ENCODE measurements around the gene KCNC1. TPM values are rescaled to one million over a fixed set of nuclear protein-coding genes. Genes with fewer than 3 reads are reported as not detected.

Gene KCNC1
- total and polyA plus RNA-seq, 9 donors, result 0.02 to 0.18 (median 0.03) TPM; not detected in 5

DNA sequence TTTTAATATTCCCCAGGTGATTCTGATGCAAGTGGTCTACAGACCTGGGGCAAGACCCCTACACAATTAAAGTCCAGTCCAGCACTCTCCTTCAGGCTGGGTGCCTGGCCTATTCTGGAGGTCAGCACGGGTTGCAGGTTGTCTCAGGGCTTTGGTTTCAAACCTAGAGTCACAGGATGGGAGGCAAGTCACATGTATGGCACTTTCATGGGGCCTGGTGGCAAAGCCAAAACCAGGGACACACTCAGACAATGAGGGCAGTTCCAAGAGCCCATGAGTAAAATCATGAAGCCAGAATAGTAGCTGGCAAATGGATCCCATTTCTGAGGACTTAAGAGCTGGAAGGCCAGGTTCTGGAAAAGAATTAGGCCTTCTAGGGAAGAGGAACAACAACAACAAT is 96.6 kb downstream of the KCNC1 start:
- Histone ChIP-seq H3K27me3 (no peaks in the 10 kb centered on the region), H3K36me3 (no peaks in the 10 kb centered on the region), H3K4me1 (ENCODE audit: insufficient read depth) (peaks cover 3% of the 10 kb centered on the region), H3K27ac (no peak overlapping the region), H3K4me3 (no peak overlapping the region), H3K9me3 (no peaks in the 10 kb centered on the region)
- WGBS, 3 donors, result 91 to 100% (median 92%) methylated on average over 1 of the region's 1 CpG
- intact Hi-C loops (cut with DNase I), result no loop called here
- TF ChIP-seq POLR2A (IDR thresholded peaks at IDR 0.05) (no peak), EP300 (IDR thresholded peaks at IDR 0.05) (no peak)
- TF ChIP-seq, protein P1, sequence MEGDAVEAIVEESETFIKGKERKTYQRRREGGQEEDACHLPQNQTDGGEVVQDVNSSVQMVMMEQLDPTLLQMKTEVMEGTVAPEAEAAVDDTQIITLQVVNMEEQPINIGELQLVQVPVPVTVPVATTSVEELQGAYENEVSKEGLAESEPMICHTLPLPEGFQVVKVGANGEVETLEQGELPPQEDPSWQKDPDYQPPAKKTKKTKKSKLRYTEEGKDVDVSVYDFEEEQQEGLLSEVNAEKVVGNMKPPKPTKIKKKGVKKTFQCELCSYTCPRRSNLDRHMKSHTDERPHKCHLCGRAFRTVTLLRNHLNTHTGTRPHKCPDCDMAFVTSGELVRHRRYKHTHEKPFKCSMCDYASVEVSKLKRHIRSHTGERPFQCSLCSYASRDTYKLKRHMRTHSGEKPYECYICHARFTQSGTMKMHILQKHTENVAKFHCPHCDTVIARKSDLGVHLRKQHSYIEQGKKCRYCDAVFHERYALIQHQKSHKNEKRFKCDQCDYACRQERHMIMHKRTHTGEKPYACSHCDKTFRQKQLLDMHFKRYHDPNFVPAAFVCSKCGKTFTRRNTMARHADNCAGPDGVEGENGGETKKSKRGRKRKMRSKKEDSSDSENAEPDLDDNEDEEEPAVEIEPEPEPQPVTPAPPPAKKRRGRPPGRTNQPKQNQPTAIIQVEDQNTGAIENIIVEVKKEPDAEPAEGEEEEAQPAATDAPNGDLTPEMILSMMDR (IDR thresholded peaks at IDR 0.05), result no peak
- DNase-seq, result no peak

DNA sequence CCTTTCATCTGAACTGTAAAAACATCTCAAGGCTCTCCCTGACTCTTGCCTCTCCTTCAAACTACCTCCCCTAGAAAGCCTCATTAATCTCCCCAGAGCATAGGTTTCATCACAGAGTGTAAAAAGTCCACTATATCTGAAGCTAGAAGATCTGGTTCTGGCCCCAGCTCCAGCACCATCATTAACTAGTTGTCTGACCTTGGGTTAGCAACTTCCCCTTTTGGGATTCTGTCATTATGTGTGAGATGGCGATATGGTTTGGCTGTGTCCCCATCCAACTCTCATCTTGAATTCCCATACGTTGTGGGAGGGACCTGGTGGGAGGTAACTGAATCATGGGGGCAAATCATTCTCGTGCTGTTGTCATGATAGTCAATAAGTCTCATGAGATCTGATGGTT is 97.3 kb downstream of the KCNC1 start:
- Histone ChIP-seq H3K27me3 (no peaks in the 10 kb centered on the region), H3K4me3 (no peak overlapping the region), H3K9me3 (no peaks in the 10 kb centered on the region), H3K36me3 (no peaks in the 10 kb centered on the region), H3K27ac (no peak overlapping the region), H3K4me1 (ENCODE audit: insufficient read depth) (peaks cover 3% of the 10 kb centered on the region)
- 86 to 91% (median 89%) methylated on average over 3 of the region's 3 CpGs for WGBS, 3 donors
- no peak for TF ChIP-seq EP300 (IDR thresholded peaks at IDR 0.05)
- TF ChIP-seq, protein P1 (IDR thresholded peaks at IDR 0.05), result no peak
- no peak for TF ChIP-seq POLR2A (IDR thresholded peaks at IDR 0.05)
- no peak for DNase-seq
- intact Hi-C loops (cut with DNase I), result no loop called here

Other genes starting within 250 kb of the KCNC1 start
- 1 to 10 TPM in 1 of 7 donors, under 1 TPM in 2, not detected in 4; 0.25 to 1.2 (median 0.80) TPM for gene USH1C, start 190.4 kb upstream of the KCNC1 start, total RNA-seq
- 1 to 10 TPM in 1 of 2 donors, not detected in 1; 1.2 TPM for gene USH1C, start 190.4 kb upstream of the KCNC1 start, polyA plus RNA-seq
- gene OTOG, start 187.5 kb upstream of the KCNC1 start, total RNA-seq, result not detected
- not detected for gene OTOG, start 187.5 kb upstream of the KCNC1 start, polyA plus RNA-seq
- not detected for gene MYOD1, start 15.2 kb upstream of the KCNC1 start, total RNA-seq
- not detected for gene MYOD1, start 15.2 kb upstream of the KCNC1 start, polyA plus RNA-seq